ENCODE data around the gene ACTN4.

Gene ACTN4

GRCh38 chr19:38729653-38730469, 82.4 kb downstream of the ACTN4 start:
- DNase-seq (ENCODE audit: low read depth) = no peak
- no peak overlapping the region for H3K4me3 ChIP-seq (ENCODE audit: low read depth, low read length)

- no peak overlapping the region for H3K4me3 ChIP-seq (ENCODE audit: low read depth, low read length)
- no peak for DNase-seq (ENCODE audit: low read depth)
Measured at GRCh38 chr19:38730470-38730730, 83.0 kb downstream of the ACTN4 start.

GRCh38 chr19:38730731-38731589, 83.5 kb downstream of the ACTN4 start:
- DNase-seq (ENCODE audit: low read depth) = no peak
- no peak overlapping the region for H3K4me3 ChIP-seq (ENCODE audit: low read depth, low read length)

GRCh38 chr19:38731654-38732301, 84.3 kb downstream of the ACTN4 start:
- H3K4me3 ChIP-seq (ENCODE audit: low read depth, low read length) = no peak overlapping the region
- DNase-seq (ENCODE audit: low read depth) = no peak

- no peak for DNase-seq (ENCODE audit: low read depth)
- H3K4me3 ChIP-seq (ENCODE audit: low read depth, low read length) = no peak overlapping the region
Measured at GRCh38 chr19:38733241-38733492, 85.7 kb downstream of the ACTN4 start.

GRCh38 chr19:38733493-38734175, 86.2 kb downstream of the ACTN4 start:
- H3K4me3 ChIP-seq (ENCODE audit: low read depth, low read length) = no peak overlapping the region

GRCh38 chr19:38734176-38734425, 86.7 kb downstream of the ACTN4 start:
- DNase-seq (ENCODE audit: low read depth) = no peak
- H3K4me3 ChIP-seq (ENCODE audit: low read depth, low read length) = no peak overlapping the region

More at GRCh38 chr19:38733493-38734175, 86.2 kb downstream of the ACTN4 start:
- DNase-seq (ENCODE audit: low read depth) = no peak

GRCh38 chr19:38734426-38735256, 87.2 kb downstream of the ACTN4 start:
- H3K4me3 ChIP-seq (ENCODE audit: low read depth, low read length) = no peak overlapping the region
- DNase-seq (ENCODE audit: low read depth) = no peak

- no peak for DNase-seq (ENCODE audit: low read depth)
Measured at GRCh38 chr19:38735257-38735686, 87.8 kb downstream of the ACTN4 start.

GRCh38 chr19:38736036-38736412, 88.6 kb downstream of the ACTN4 start:
- peak overlapping the region; percentile 46 for H3K4me3 ChIP-seq (ENCODE audit: low read depth, low read length)
- DNase-seq (ENCODE audit: low read depth) = no peak

More at GRCh38 chr19:38735257-38735686, 87.8 kb downstream of the ACTN4 start:
- H3K4me3 ChIP-seq (ENCODE audit: low read depth, low read length) = peak overlapping the region; percentile 12

- DNase-seq (ENCODE audit: low read depth) = peak; percentile 24
- peak overlapping the region; percentile 46 for H3K4me3 ChIP-seq (ENCODE audit: low read depth, low read length)
Measured at GRCh38 chr19:38736413-38737280, 89.2 kb downstream of the ACTN4 start.

GRCh38 chr19:38737281-38737865, 89.9 kb downstream of the ACTN4 start:
- DNase-seq (ENCODE audit: low read depth) = no peak
- peak overlapping the region; percentile 34 for H3K4me3 ChIP-seq (ENCODE audit: low read depth, low read length)

GRCh38 chr19:38737921-38738737, 90.7 kb downstream of the ACTN4 start:
- no peak overlapping the region for H3K4me3 ChIP-seq (ENCODE audit: low read depth, low read length)
- DNase-seq (ENCODE audit: low read depth) = no peak

- no peak for DNase-seq (ENCODE audit: low read depth)
- H3K4me3 ChIP-seq (ENCODE audit: low read depth, low read length) = no peak overlapping the region
Measured at GRCh38 chr19:38739440-38740256, 92.2 kb downstream of the ACTN4 start.

- DNase-seq (ENCODE audit: low read depth) = no peak
Measured at GRCh38 chr19:38740257-38740592, 92.8 kb downstream of the ACTN4 start.

GRCh38 chr19:38740932-38741331, 93.5 kb downstream of the ACTN4 start:
- no peak overlapping the region for H3K4me3 ChIP-seq (ENCODE audit: low read depth, low read length)
- DNase-seq (ENCODE audit: low read depth) = no peak

More at GRCh38 chr19:38740257-38740592, 92.8 kb downstream of the ACTN4 start:
- no peak overlapping the region for H3K4me3 ChIP-seq (ENCODE audit: low read depth, low read length)

GRCh38 chr19:38741670-38742069, 94.2 kb downstream of the ACTN4 start:
- H3K4me3 ChIP-seq (ENCODE audit: low read depth, low read length) = no peak overlapping the region
- DNase-seq (ENCODE audit: low read depth) = no peak
